Measurements from ENCODE around the gene STAP1.
"Not testable (repeated sequence)": the region's sequence is repeated elsewhere in the genome, so short reads cannot be mapped to it uniquely, and the experiment has no call there.

- not testable (repeated sequence) for TF ChIP-seq CTCF (conservative IDR thresholded peaks at IDR 0.05; ENCODE audit: low read depth in 2 of 2); EZH2 (IDR thresholded peaks at IDR 0.05; ENCODE audit: low read depth, unreplicated experiment); POLR2AphosphoS5 (IDR thresholded peaks at IDR 0.05; ENCODE audit: low read depth); CREB1 (CRISPR knock-in tag; IDR thresholded peaks at IDR 0.05; ENCODE audit: low read depth); EZH2phosphoT487 (IDR thresholded peaks at IDR 0.05; ENCODE audit: unreplicated experiment); JUNB (IDR thresholded peaks at IDR 0.05; ENCODE audit: unreplicated experiment); ZNF114 (CRISPR knock-in tag; IDR thresholded peaks at IDR 0.05)
- TF ChIP-seq, protein P1, sequence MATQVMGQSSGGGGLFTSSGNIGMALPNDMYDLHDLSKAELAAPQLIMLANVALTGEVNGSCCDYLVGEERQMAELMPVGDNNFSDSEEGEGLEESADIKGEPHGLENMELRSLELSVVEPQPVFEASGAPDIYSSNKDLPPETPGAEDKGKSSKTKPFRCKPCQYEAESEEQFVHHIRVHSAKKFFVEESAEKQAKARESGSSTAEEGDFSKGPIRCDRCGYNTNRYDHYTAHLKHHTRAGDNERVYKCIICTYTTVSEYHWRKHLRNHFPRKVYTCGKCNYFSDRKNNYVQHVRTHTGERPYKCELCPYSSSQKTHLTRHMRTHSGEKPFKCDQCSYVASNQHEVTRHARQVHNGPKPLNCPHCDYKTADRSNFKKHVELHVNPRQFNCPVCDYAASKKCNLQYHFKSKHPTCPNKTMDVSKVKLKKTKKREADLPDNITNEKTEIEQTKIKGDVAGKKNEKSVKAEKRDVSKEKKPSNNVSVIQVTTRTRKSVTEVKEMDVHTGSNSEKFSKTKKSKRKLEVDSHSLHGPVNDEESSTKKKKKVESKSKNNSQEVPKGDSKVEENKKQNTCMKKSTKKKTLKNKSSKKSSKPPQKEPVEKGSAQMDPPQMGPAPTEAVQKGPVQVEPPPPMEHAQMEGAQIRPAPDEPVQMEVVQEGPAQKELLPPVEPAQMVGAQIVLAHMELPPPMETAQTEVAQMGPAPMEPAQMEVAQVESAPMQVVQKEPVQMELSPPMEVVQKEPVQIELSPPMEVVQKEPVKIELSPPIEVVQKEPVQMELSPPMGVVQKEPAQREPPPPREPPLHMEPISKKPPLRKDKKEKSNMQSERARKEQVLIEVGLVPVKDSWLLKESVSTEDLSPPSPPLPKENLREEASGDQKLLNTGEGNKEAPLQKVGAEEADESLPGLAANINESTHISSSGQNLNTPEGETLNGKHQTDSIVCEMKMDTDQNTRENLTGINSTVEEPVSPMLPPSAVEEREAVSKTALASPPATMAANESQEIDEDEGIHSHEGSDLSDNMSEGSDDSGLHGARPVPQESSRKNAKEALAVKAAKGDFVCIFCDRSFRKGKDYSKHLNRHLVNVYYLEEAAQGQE (IDR thresholded peaks at IDR 0.05; ENCODE audit: unreplicated experiment), result not testable (repeated sequence)
- TF ChIP-seq, protein P2, sequence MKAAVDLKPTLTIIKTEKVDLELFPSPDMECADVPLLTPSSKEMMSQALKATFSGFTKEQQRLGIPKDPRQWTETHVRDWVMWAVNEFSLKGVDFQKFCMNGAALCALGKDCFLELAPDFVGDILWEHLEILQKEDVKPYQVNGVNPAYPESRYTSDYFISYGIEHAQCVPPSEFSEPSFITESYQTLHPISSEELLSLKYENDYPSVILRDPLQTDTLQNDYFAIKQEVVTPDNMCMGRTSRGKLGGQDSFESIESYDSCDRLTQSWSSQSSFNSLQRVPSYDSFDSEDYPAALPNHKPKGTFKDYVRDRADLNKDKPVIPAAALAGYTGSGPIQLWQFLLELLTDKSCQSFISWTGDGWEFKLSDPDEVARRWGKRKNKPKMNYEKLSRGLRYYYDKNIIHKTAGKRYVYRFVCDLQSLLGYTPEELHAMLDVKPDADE (IDR thresholded peaks at IDR 0.05), result not testable (repeated sequence)
Observed at GRCh38 chr4:67552146-67552792, 6.3 kb upstream of the STAP1 start.
